Fibroblast of lung (primary cell): ENCODE data around the gene HIRA. TPM values are rescaled to one million over a fixed set of nuclear protein-coding genes. Genes with fewer than 3 reads are reported as not detected.

Experiments
- DNase-seq, 2 donors: peaks; one replicate each; pipeline versions ENCODE4 v3.0.0 to v3.0.0-alpha.2; 2010; ENCODE audit warnings: low read depth in 2 of 2
- H2AFZ ChIP-seq: 2 replicates; pipeline ENCODE4 v1.5.1; 2012; ENCODE audit warnings: low read length, control low read depth, inconsistent platforms
- H3K27ac ChIP-seq: 2 replicates; pipeline ENCODE4 v1.5.1; 2011; ENCODE audit warnings: low read length, control low read depth; ENCODE audit not compliant: insufficient read depth
- H3K27me3 ChIP-seq: 2 replicates; pipeline ENCODE4 v1.5.1; 2011; ENCODE audit warnings: mild to moderate bottlenecking, low read length; ENCODE audit not compliant: control insufficient read depth, insufficient read depth
- H3K36me3 ChIP-seq: 2 replicates; pipeline ENCODE4 v1.5.1; 2011; ENCODE audit warnings: low read length; ENCODE audit not compliant: control insufficient read depth, insufficient read depth
- H3K4me1 ChIP-seq: 2 replicates; pipeline ENCODE4 v1.5.1; 2011; ENCODE audit warnings: low read length; ENCODE audit not compliant: control insufficient read depth, insufficient read depth; ENCODE audit errors: extremely low read depth
- H3K4me2 ChIP-seq: 2 replicates; pipeline ENCODE4 v1.5.1; 2011; ENCODE audit warnings: low read length, control low read depth; ENCODE audit not compliant: insufficient read depth; ENCODE audit errors: extremely low read depth
- H3K4me3 ChIP-seq, 4 experiments: fragments of 200-600 bp in 1 of 4; sonication (generic) in 1 of 4; replicated peaks in 1 of 4; 2 replicates each; pipeline ENCODE4 v1.5.1; 2011 to 2016; ENCODE audit warnings: low read length in 4 of 4, low read depth in 3 of 4, mild to moderate bottlenecking in 3 of 4, control low read depth in 2 of 4, inconsistent platforms in 1 of 4, mixed read lengths in 1 of 4; ENCODE audit not compliant: insufficient read depth in 1 of 4; ENCODE audit errors: control extremely low read depth in 1 of 4
- H3K79me2 ChIP-seq: 2 replicates; pipeline ENCODE4 v1.5.1; 2012; ENCODE audit warnings: mild to moderate bottlenecking, low read length, inconsistent platforms; ENCODE audit not compliant: control insufficient read depth, insufficient read depth
- H3K9ac ChIP-seq: 2 replicates; pipeline ENCODE4 v1.5.1; 2011; ENCODE audit warnings: mild to moderate bottlenecking, low read length, control low read depth; ENCODE audit not compliant: insufficient read depth
- H3K9me3 ChIP-seq: 2 replicates; pipeline ENCODE4 v1.5.1; 2012; ENCODE audit warnings: low read depth, low read length; ENCODE audit not compliant: control insufficient read depth, insufficient read depth
- H4K20me1 ChIP-seq: 2 replicates; pipeline ENCODE4 v1.5.1; 2011; ENCODE audit warnings: low read length; ENCODE audit not compliant: control insufficient read depth, insufficient read depth; ENCODE audit errors: extremely low read depth
- CTCF ChIP-seq, 2 donors: IDR thresholded peaks in 1 of 2; conservative IDR thresholded peaks in 1 of 2; 1 replicate in 1 of 2; 2 replicates in 1 of 2; pipeline ENCODE4 v1.5.1; 2011 to 2012; ENCODE audit warnings: low read length in 2 of 2, control low read depth in 1 of 2, inconsistent platforms in 1 of 2, low read depth in 1 of 2, mild to moderate bottlenecking in 1 of 2
- EZH2 ChIP-seq: IDR thresholded peaks from 2 replicates; pipeline ENCODE4 v1.5.1; 2012; ENCODE audit warnings: low read length, control low read depth, mild to moderate bottlenecking; ENCODE audit errors: missing control alignments
- polyA plus RNA-seq, 2 donors: library from polyadenylated mRNA; depleted of rRNA in 1 of 2; stranded (reverse) in 1 of 2; unstranded in 1 of 2; fragments of >200 nt; gene quantifications; 2 replicates each; pipeline ENCODE4 v1.2.1, GENCODE V29; 2011 to 2012; ENCODE audit warnings: missing spikeins in 1 of 2
- total RNA-seq: library from RNA; depleted of rRNA; stranded (reverse); fragments of >200 nt; gene quantifications from 2 replicates; pipeline ENCODE4 v1.2.1, GENCODE V29; 2014

The HIRA gene
- total and polyA plus RNA-seq, 2 donors (not counting 1 experiment from before 2014, with no cell fraction given): 19.2 to 20.5 TPM

DNA sequence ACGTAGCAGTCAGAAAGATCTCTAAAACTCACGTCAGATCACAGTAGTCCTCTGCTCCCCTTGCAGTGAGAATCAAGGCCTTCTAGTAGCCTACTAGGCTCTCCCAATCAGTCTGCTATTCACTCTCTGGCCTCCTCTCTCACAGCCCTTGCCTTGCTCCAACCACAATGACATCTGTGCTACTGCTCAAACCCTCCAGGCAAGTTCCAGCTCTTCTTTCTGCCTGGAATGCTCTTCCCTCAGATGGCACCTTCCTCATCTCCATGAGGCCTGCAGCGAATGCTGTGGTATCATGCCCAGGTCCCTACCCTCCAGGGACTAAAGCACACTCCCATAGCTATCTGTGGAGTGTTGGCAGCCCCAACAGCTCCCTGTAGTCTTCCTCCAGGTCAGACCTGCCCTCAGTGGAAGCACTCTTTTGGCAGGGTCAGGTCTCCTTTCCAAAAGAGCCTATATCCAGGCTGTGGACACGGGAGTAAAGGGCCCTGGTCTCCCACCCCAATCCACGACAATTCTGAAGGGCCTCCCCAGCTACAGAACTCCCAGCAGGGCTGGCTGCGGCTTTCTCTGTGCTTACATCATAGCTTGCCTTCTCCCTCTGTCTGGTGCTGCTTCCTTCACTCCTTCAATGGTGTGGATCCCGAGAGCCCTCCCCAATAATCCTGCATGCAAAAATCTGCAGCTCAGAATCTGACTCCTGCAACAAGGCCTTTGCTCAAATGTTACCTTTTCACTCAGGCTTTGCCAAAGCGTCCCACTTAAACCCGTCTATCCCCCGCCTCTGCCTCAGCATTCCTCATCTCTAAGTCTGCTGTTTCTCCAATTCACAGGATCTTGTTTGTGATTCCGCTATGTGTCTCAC, 8.9 kb downstream of the HIRA start:
- no peak overlapping the region for H2AFZ ChIP-seq
- H3K4me2 ChIP-seq: no peak overlapping the region
- no peaks in the 10 kb centered on the region for H3K36me3 ChIP-seq
- H3K27ac ChIP-seq: no peak overlapping the region
- H4K20me1 ChIP-seq: peaks cover 2% of the 10 kb centered on the region
- H3K9ac ChIP-seq: no peak overlapping the region
- no peak for TF ChIP-seq CTCF (conservative IDR thresholded peaks at IDR 0.05 in 1 of 2, IDR thresholded peaks at IDR 0.05 in 1 of 2; ENCODE audit: low read depth in 1 of 2, low read length in 2 of 2)
- TF ChIP-seq EZH2: no peak
- H3K4me1 ChIP-seq: no peaks in the 10 kb centered on the region
- H3K9me3 ChIP-seq: no peaks in the 10 kb centered on the region
- H3K79me2 ChIP-seq: peaks cover 81% of the 10 kb centered on the region
- no peak for DNase-seq
- H3K4me3 ChIP-seq: no peak overlapping the region
- no peaks in the 10 kb centered on the region for H3K27me3 ChIP-seq

DNA sequence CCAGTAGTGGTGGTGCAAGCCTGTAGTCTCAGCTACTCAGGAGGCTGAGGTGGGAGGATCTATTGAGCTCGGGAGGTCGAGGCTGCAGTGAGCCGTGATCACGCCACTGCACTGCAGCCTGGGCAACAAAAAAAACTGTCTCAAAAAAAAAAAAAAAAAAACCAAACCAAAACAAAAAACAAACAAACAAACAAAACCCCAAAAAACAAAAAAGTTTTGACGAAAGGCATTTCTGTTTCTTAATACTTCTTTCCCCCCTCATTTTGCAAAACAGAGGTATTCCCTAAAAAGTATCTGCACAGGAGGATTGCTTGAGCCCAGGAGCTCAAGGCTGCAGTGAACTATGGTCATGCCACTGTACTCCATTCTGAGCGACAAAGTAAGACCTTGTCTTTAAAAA, 11.2 kb downstream of the HIRA start:
- Histone ChIP-seq H3K9ac (no peak overlapping the region), H3K9me3 (no peaks in the 10 kb centered on the region), H3K4me3 (no peak overlapping the region), H3K27ac (no peak overlapping the region), H3K36me3 (no peaks in the 10 kb centered on the region), H4K20me1 (peaks cover 2% of the 10 kb centered on the region), H3K27me3 (no peaks in the 10 kb centered on the region), H3K4me2 (no peak overlapping the region), H3K79me2 (peaks cover 77% of the 10 kb centered on the region), H2AFZ (no peak overlapping the region), H3K4me1 (no peaks in the 10 kb centered on the region)
- TF ChIP-seq CTCF (conservative IDR thresholded peaks at IDR 0.05 in 1 of 2, IDR thresholded peaks at IDR 0.05 in 1 of 2; ENCODE audit: low read depth in 1 of 2, low read length in 2 of 2): no peak
- no peak for TF ChIP-seq EZH2
- no peak for DNase-seq

DNA sequence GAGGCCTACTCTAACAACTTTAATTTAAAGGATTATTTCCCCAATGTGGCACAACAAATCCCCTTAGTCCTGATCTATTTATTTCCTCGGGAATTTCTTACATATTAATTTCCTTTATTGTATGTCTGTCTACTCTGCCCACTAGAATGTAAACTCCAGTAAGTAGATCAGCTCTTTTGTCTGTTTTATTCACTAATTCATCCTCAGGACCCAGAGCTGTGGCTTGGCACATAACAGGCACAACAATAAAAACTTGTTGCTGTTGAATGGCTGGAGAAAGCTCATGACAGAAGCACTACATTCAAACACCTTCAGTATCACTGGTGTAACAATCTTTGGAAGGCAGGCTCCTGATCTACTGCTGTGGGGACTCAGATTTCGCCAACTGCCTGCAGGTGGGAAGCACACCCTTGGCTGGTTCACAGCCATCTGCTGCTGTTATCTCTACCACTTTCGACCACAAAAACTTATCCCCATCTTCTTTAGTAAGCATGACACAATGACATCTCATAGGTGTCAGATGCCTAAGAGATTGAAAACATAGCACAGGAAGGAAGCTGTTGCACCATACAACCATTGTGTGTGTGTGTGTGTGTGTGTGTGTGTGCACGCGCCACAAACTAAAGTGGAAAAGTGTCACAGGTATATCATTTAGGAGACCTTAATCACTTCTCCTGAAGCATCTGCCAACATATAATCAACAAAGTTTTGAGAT, 11.9 kb downstream of the HIRA start:
- DNase-seq: no peak
- H3K9me3 ChIP-seq: no peaks in the 10 kb centered on the region
- H3K4me1 ChIP-seq: no peaks in the 10 kb centered on the region
- peaks cover 2% of the 10 kb centered on the region for H4K20me1 ChIP-seq
- no peak overlapping the region for H3K9ac ChIP-seq
- no peak overlapping the region for H2AFZ ChIP-seq
- H3K36me3 ChIP-seq: no peaks in the 10 kb centered on the region
- no peaks in the 10 kb centered on the region for H3K27me3 ChIP-seq
- H3K79me2 ChIP-seq: peaks cover 72% of the 10 kb centered on the region
- H3K4me3 ChIP-seq: no peak overlapping the region
- no peak overlapping the region for H3K4me2 ChIP-seq
- H3K27ac ChIP-seq: no peak overlapping the region
- TF ChIP-seq EZH2: no peak
- TF ChIP-seq CTCF (conservative IDR thresholded peaks at IDR 0.05 in 1 of 2, IDR thresholded peaks at IDR 0.05 in 1 of 2; ENCODE audit: low read depth in 1 of 2, low read length in 2 of 2): no peak
